H9 (cell line): ENCODE results near the gene ZBTB33. TPM values are rescaled to one million over a fixed set of nuclear protein-coding genes. Genes with fewer than 3 reads are reported as not detected.

Source experiments
- DNase-seq: peaks from one replicate; pipeline ENCODE4 v3.0.0-alpha.2; 2017
- H2AFZ ChIP-seq: one replicate; pipeline ENCODE4 v1.6.1; 2013; ENCODE audit warnings: mild to moderate bottlenecking, low read length, control low read depth, moderate library complexity
- H2AK5ac ChIP-seq: 2 replicates; pipeline ENCODE4 v1.6.1; 2013; ENCODE audit warnings: low read length, control low read depth, mixed read lengths; ENCODE audit not compliant: insufficient read length
- H2BK120ac ChIP-seq: one replicate; pipeline ENCODE4 v1.6.1; 2013; ENCODE audit warnings: low read depth, mild to moderate bottlenecking, low read length, control low read depth, inconsistent platforms; ENCODE audit not compliant: poor library complexity, severe bottlenecking
- H2BK12ac ChIP-seq: 2 replicates; pipeline ENCODE4 v1.6.1; 2013; ENCODE audit warnings: low read length, control low read depth, mixed read lengths, low read depth; ENCODE audit not compliant: insufficient read length
- H2BK15ac ChIP-seq: 2 replicates; pipeline ENCODE4 v1.6.1; 2013; ENCODE audit warnings: low read depth, low read length, control low read depth
- H2BK20ac ChIP-seq: one replicate; pipeline ENCODE4 v1.6.1; 2013; ENCODE audit warnings: low read depth, mild to moderate bottlenecking, low read length, control low read depth, inconsistent platforms; ENCODE audit not compliant: poor library complexity, severe bottlenecking
- H2BK5ac ChIP-seq: 2 replicates; pipeline ENCODE4 v1.6.1; 2013; ENCODE audit warnings: low read length, control low read depth, mixed read lengths; ENCODE audit not compliant: insufficient read length
- H3K14ac ChIP-seq: 2 replicates; pipeline ENCODE4 v1.6.1; 2013; ENCODE audit warnings: low read length, control low read depth; ENCODE audit not compliant: insufficient read depth
- H3K18ac ChIP-seq: 2 replicates; pipeline ENCODE4 v1.6.1; 2013; ENCODE audit warnings: low read depth, mild to moderate bottlenecking, mixed read lengths, low read length, control low read depth; ENCODE audit not compliant: insufficient read length
- H3K23ac ChIP-seq: 2 replicates; pipeline ENCODE4 v1.6.1; 2013; ENCODE audit warnings: low read length, control low read depth, mixed read lengths, low read depth; ENCODE audit not compliant: insufficient read length
- H3K23me2 ChIP-seq: 2 replicates; pipeline ENCODE4 v1.6.1; 2013; ENCODE audit warnings: low read depth, mild to moderate bottlenecking, mixed read lengths, low read length, control low read depth; ENCODE audit not compliant: insufficient read length, poor library complexity, severe bottlenecking
- H3K27ac ChIP-seq: 2 replicates; pipeline ENCODE4 v1.5.1; 2013; ENCODE audit warnings: low read length, control low read depth, mixed read lengths, low read depth; ENCODE audit not compliant: insufficient read length
- H3K27me3 ChIP-seq: 2 replicates; pipeline ENCODE4 v1.6.1; 2013; ENCODE audit warnings: low read length, control low read depth, inconsistent platforms; ENCODE audit not compliant: insufficient read depth
- H3K4ac ChIP-seq: 2 replicates; pipeline ENCODE4 v1.6.1; 2013; ENCODE audit warnings: low read depth, mild to moderate bottlenecking, control low read depth, inconsistent platforms, low read length, moderate library complexity
- H3K4me1 ChIP-seq: 2 replicates; pipeline ENCODE4 v1.6.1; 2013; ENCODE audit warnings: low read length, control low read depth, inconsistent platforms; ENCODE audit not compliant: insufficient read depth
- H3K4me2 ChIP-seq: 2 replicates; pipeline ENCODE4 v1.6.1; 2013; ENCODE audit warnings: low read length, control low read depth, mixed read lengths; ENCODE audit not compliant: insufficient read length, insufficient read depth
- H3K56ac ChIP-seq: 2 replicates; pipeline ENCODE4 v1.6.1; 2013; ENCODE audit warnings: low read depth, mild to moderate bottlenecking, mixed read lengths, low read length, control low read depth; ENCODE audit not compliant: insufficient read length
- H3K79me1 ChIP-seq: 2 replicates; pipeline ENCODE4 v1.6.1; 2013; ENCODE audit warnings: low read depth, mild to moderate bottlenecking, moderate library complexity, low read length, control low read depth, inconsistent platforms; ENCODE audit not compliant: insufficient read depth, poor library complexity, severe bottlenecking
- H3K79me2 ChIP-seq: 2 replicates; pipeline ENCODE4 v1.6.1; 2013; ENCODE audit warnings: low read length, control low read depth, inconsistent platforms; ENCODE audit not compliant: insufficient read depth
- H3K9ac ChIP-seq: 2 replicates; pipeline ENCODE4 v1.6.1; 2013; ENCODE audit warnings: low read length, control low read depth, mixed read lengths; ENCODE audit not compliant: insufficient read length; ENCODE audit errors: extremely low read depth
- H3K9me3 ChIP-seq: one replicate; pipeline ENCODE4 v1.6.1; 2013; ENCODE audit warnings: low read depth, low read length, inconsistent platforms; ENCODE audit not compliant: control insufficient read depth
- H3T11ph ChIP-seq: one replicate; pipeline ENCODE4 v1.6.1; 2013; ENCODE audit warnings: mild to moderate bottlenecking, low read length, control low read depth, inconsistent platforms
- H4K20me1 ChIP-seq: one replicate; pipeline ENCODE4 v1.6.1; 2013; ENCODE audit not compliant: control insufficient read depth, insufficient read length, insufficient read depth
- H4K5ac ChIP-seq: 2 replicates; pipeline ENCODE4 v1.6.1; 2013; ENCODE audit warnings: low read depth, mild to moderate bottlenecking, mixed read lengths, low read length, control low read depth; ENCODE audit not compliant: insufficient read length
- H4K8ac ChIP-seq: replicated peaks from 2 replicates; pipeline ENCODE4 v1.6.1; 2013; ENCODE audit warnings: low read length, control low read depth, mixed read lengths, low read depth; ENCODE audit not compliant: insufficient read length
- H4K91ac ChIP-seq: 2 replicates; pipeline ENCODE4 v1.6.1; 2013; ENCODE audit warnings: low read depth, mild to moderate bottlenecking, moderate library complexity, mixed read lengths, low read length, control low read depth; ENCODE audit not compliant: insufficient read length
- H3K27ac Mint-ChIP-seq, 3 experiments: 2 replicates in 2 of 3; 3 replicates in 1 of 3; pipeline ENCODE4 v1.8.0; 2020 to 2021; ENCODE audit warnings: mixed read lengths in 3 of 3, mild to moderate bottlenecking in 1 of 3, moderate library complexity in 1 of 3
- H3K27me3 Mint-ChIP-seq: 2 replicates; pipeline ENCODE4 v1.8.0; 2021; ENCODE audit warnings: low read depth, mild to moderate bottlenecking, moderate library complexity, mixed read lengths
- H3K36me3 Mint-ChIP-seq, 3 experiments: 2 replicates in 2 of 3; 3 replicates in 1 of 3; pipeline ENCODE4 v1.8.0; 2020 to 2021; ENCODE audit warnings: low read depth in 3 of 3, mixed read lengths in 3 of 3; ENCODE audit not compliant: insufficient read depth in 1 of 3
- H3K4me1 Mint-ChIP-seq, 2 experiments: 2 replicates each; pipeline ENCODE4 v1.8.0; 2020; ENCODE audit warnings: mixed read lengths in 2 of 2
- H3K4me3 Mint-ChIP-seq, 2 experiments: 2 replicates in 1 of 2; 3 replicates in 1 of 2; pipeline ENCODE4 v1.8.0; 2020 to 2021; ENCODE audit warnings: mild to moderate bottlenecking in 2 of 2, mixed read lengths in 2 of 2, moderate library complexity in 1 of 2
- H3K9me3 Mint-ChIP-seq, 2 experiments: 2 replicates in 1 of 2; 3 replicates in 1 of 2; pipeline ENCODE4 v1.8.0; 2020; ENCODE audit warnings: mild to moderate bottlenecking in 2 of 2, mixed read lengths in 2 of 2, moderate library complexity in 1 of 2
- CTCF ChIP-seq: fragments of 200-600 bp; sonication (generic); conservative IDR thresholded peaks from 3 replicates; pipeline ENCODE4 v1.8.0; 2021; ENCODE audit warnings: antibody characterized with exemption, mild to moderate bottlenecking
- WGBS: extraction: QIAGEN DNeasy Blood & Tissue Kit; methylation state at CpG from one replicate; pipeline ENCODE4 v1.1.7; 2013; ENCODE audit warnings: missing lambda C conversion rate, low lambda C conversion rate, mixed read lengths; ENCODE audit not compliant: insufficient read length; ENCODE audit errors: extremely low coverage; 5-methylcytosine and 5-hydroxymethylcytosine counted together
- total RNA-seq: library from RNA; stranded (reverse); gene quantifications from 2 replicates; pipeline ENCODE4 v1.2.1, GENCODE V29; 2021

ZBTB33 gene
- total RNA-seq, 1 experiment from 2014 or later = 18.7 TPM

GRCh38 chrX:120304256-120304655 is 53.6 kb downstream of the ZBTB33 start:
- H3K23me2 ChIP-seq = peaks cover 6% of the 10 kb centered on the region

More at GRCh38 chrX:120304256-120304655, 53.6 kb downstream of the ZBTB33 start:
- no peaks in the 10 kb centered on the region for H3K36me3 Mint-ChIP-seq
- Histone ChIP-seq H2BK5ac (no peak overlapping the region), H3K56ac (no peak overlapping the region), H2BK20ac (no peak overlapping the region), H3K79me1 (no peaks in the 10 kb centered on the region), H2BK120ac (no peak overlapping the region), H3T11ph (no peak overlapping the region), H3K4me1 (no peaks in the 10 kb centered on the region; the same call in 1 of the 2 replicates), H3K27ac (no peak overlapping the region), H4K5ac (no peak overlapping the region), H3K23ac (no peak overlapping the region), H3K9me3 (peaks cover 24% of the 10 kb centered on the region), H3K4me2 (no peak overlapping the region), H3K14ac (no peak overlapping the region), H2BK15ac (no peak overlapping the region), H4K8ac (no peak overlapping the region), H4K91ac (no peak overlapping the region), H4K20me1 (no peaks in the 10 kb centered on the region), H3K18ac (no peak overlapping the region), H3K79me2 (no peaks in the 10 kb centered on the region), H2BK12ac (no peak overlapping the region), H3K27me3 (peaks cover 20% of the 10 kb centered on the region; the same call in 1 of the 2 replicates), H2AK5ac (no peak overlapping the region), H3K9ac (no peak overlapping the region), H2AFZ (no peak overlapping the region), H3K4ac (no peak overlapping the region)
- TF ChIP-seq CTCF = no peak
- WGBS = no CpG with 5 or more reads among the region's 8 CpGs
- peaks cover 62 to 81% of the 10 kb centered on the region in 2 experiments for H3K9me3 Mint-ChIP-seq
- no peak overlapping the region for H3K27ac Mint-ChIP-seq
- no peak for DNase-seq
- peaks cover 27 to 43% of the 10 kb centered on the region in 2 experiments for H3K4me1 Mint-ChIP-seq
- H3K4me3 Mint-ChIP-seq = no peak overlapping the region
- H3K27me3 Mint-ChIP-seq = peaks cover 42% of the 10 kb centered on the region
